HepG2 (cell line): Measurements from ENCODE around the gene AXIN1. TPM values are rescaled to one million over a fixed set of nuclear protein-coding genes. Genes with fewer than 3 reads are reported as not detected.

Source experiments
- CCAR2 ChIP-seq: fragments of 200-400 bp; formaldehyde crosslinking; optimal IDR thresholded peaks from 2 replicates; pipeline ENCODE3; 2018; ENCODE audit warnings: low read depth, mild to moderate bottlenecking, low read length, moderate library complexity
- EHMT2 ChIP-seq: fragments of 200-600 bp; sonication (generic); IDR thresholded peaks from 2 replicates; pipeline ENCODE4 v1.7.0; 2017; ENCODE audit warnings: antibody characterized with exemption, low read depth, low read length, borderline replicate concordance
- HES4 ChIP-seq: sonication (generic); formaldehyde crosslinking; IDR thresholded peaks from 2 replicates; pipeline ENCODE4 v1.9.0; 2021; ENCODE audit warnings: mild to moderate bottlenecking, missing genetic modification reagents, borderline replicate concordance
- MTA1 ChIP-seq: sonication (generic); formaldehyde crosslinking; IDR thresholded peaks from 2 replicates; pipeline ENCODE4 v1.4.0; 2020; ENCODE audit warnings: missing genetic modification reagents, mild to moderate bottlenecking, borderline replicate concordance
- ONECUT2 ChIP-seq: sonication (generic); formaldehyde crosslinking; IDR thresholded peaks from 2 replicates; pipeline ENCODE4 v1.4.0; 2020; ENCODE audit warnings: missing genetic modification reagents
- TERF1 ChIP-seq: sonication (generic); formaldehyde crosslinking; IDR thresholded peaks from 2 replicates; pipeline ENCODE4 v1.8.0; 2022; ENCODE audit warnings: mild to moderate bottlenecking, missing genetic modification reagents, moderate library complexity
- ZMYM2 ChIP-seq: sonication (generic); formaldehyde crosslinking; IDR thresholded peaks from 2 replicates; pipeline ENCODE4 v1.8.0; 2022; ENCODE audit warnings: mild to moderate bottlenecking, missing genetic modification reagents
- ZNF205 ChIP-seq: IDR thresholded peaks from 2 replicates; pipeline ENCODE4 v1.6.1; 2018; ENCODE audit warnings: missing biosample characterization, missing genetic modification reagents
- ZNF674 ChIP-seq: sonication (generic); formaldehyde crosslinking; IDR thresholded peaks from 2 replicates; pipeline ENCODE4 v1.5.0; 2020; ENCODE audit warnings: low read depth, mild to moderate bottlenecking, missing genetic modification reagents
- polyA plus RNA-seq, 8 experiments: library from polyadenylated mRNA; depleted of rRNA in 3 of 8; stranded (reverse) in 7 of 8; unstranded in 1 of 8; fragments of >200 nt; fragmentation: Illumina TruSeq in 4 of 8; extraction: Trizol in 4 of 8; gene quantifications; 2 replicates each; pipeline versions ENCODE4 v1.2.1 to v1.2.3, GENCODE V29; 2011 to 2016; ENCODE audit warnings: low read depth in 4 of 8, missing spikeins in 1 of 8, mixed read lengths in 1 of 8; ENCODE audit not compliant: insufficient read depth in 1 of 8
- total RNA-seq, 5 experiments: library from RNA; depleted of rRNA; stranded (reverse); fragments of >200 nt; fragmentation: Illumina TruSeq; extraction: Trizol; gene quantifications; 2 replicates each; pipeline ENCODE4 v1.2.3, GENCODE V29; 2016; ENCODE audit warnings: low read depth in 1 of 5
- TF ChIP-seq, protein P1 (sequence below): sonication (generic); formaldehyde crosslinking; IDR thresholded peaks from 2 replicates; pipeline ENCODE4 v1.4.0; 2020; ENCODE audit warnings: missing genetic modification reagents
- TF ChIP-seq, protein P2 (sequence below): sonication (generic); formaldehyde crosslinking; IDR thresholded peaks from 2 replicates; pipeline ENCODE4 v1.5.0; 2020; ENCODE audit warnings: mild to moderate bottlenecking, missing genetic modification reagents, borderline replicate concordance

Gene AXIN1
- total and polyA plus RNA-seq, 2 of the 13 experiments (the other 11 are each of a cell fraction or from before 2014, with no cell fraction given) = 24.0 to 26.0 TPM

DNA sequence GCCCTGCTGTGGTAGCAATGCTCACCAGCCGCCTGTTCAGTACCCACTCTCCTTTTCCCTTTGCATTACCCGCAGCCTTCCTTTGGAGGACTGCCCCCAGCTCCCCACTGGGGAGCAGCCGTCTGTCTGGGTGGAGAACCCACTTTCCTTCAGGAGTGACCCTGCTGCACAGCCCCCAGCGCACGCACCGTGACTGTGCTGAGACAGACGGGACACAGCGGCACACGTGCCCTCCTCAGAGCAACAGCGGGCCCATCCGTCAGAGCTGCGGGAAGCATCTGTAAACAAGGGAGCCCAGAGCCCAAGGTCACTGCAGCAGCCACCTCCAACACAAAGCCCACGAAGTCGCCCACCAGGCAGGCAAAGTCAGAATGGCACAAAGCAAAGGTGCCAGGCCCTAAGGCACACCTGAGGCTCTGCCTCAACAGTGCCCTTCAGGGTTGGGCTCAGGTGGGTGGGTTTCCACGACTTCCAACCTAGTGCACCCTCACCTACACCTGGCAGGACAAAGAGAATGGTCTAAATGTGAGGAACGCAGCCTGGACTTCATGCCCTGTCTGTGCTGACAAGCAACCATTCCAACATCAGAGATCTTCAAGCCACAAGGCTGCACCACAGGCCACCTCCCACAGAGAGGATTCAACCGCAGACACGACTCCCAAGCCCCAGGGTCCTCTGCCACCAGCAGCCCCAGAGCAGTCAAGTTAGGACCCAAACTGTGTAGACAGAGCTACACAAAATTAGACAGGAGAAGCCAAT is 9.9 kb downstream of the AXIN1 start (continued):
- TF ChIP-seq, protein P1, sequence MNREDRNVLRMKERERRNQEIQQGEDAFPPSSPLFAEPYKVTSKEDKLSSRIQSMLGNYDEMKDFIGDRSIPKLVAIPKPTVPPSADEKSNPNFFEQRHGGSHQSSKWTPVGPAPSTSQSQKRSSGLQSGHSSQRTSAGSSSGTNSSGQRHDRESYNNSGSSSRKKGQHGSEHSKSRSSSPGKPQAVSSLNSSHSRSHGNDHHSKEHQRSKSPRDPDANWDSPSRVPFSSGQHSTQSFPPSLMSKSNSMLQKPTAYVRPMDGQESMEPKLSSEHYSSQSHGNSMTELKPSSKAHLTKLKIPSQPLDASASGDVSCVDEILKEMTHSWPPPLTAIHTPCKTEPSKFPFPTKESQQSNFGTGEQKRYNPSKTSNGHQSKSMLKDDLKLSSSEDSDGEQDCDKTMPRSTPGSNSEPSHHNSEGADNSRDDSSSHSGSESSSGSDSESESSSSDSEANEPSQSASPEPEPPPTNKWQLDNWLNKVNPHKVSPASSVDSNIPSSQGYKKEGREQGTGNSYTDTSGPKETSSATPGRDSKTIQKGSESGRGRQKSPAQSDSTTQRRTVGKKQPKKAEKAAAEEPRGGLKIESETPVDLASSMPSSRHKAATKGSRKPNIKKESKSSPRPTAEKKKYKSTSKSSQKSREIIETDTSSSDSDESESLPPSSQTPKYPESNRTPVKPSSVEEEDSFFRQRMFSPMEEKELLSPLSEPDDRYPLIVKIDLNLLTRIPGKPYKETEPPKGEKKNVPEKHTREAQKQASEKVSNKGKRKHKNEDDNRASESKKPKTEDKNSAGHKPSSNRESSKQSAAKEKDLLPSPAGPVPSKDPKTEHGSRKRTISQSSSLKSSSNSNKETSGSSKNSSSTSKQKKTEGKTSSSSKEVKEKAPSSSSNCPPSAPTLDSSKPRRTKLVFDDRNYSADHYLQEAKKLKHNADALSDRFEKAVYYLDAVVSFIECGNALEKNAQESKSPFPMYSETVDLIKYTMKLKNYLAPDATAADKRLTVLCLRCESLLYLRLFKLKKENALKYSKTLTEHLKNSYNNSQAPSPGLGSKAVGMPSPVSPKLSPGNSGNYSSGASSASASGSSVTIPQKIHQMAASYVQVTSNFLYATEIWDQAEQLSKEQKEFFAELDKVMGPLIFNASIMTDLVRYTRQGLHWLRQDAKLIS (CRISPR knock-in tag) = peak; percentile 62; the same call in 1 of the 2 replicates
- TF ChIP-seq ONECUT2 (CRISPR knock-in tag) = no peak
- TF ChIP-seq ZNF674 (CRISPR knock-in tag) = no peak
- TF ChIP-seq HES4 (CRISPR knock-in tag) = no peak; the same call in 1 of the 2 replicates
- 0 out of 2 replicates have a peak, but pooled peaks have one; percentile 38 for TF ChIP-seq ZMYM2 (CRISPR knock-in tag)
- no peak for TF ChIP-seq TERF1 (CRISPR knock-in tag)
- no peak for TF ChIP-seq CCAR2
- TF ChIP-seq MTA1 (CRISPR knock-in tag) = peak; percentile 94
- TF ChIP-seq ZNF205 = no peak
- no peak for TF ChIP-seq EHMT2
- TF ChIP-seq, protein P2, sequence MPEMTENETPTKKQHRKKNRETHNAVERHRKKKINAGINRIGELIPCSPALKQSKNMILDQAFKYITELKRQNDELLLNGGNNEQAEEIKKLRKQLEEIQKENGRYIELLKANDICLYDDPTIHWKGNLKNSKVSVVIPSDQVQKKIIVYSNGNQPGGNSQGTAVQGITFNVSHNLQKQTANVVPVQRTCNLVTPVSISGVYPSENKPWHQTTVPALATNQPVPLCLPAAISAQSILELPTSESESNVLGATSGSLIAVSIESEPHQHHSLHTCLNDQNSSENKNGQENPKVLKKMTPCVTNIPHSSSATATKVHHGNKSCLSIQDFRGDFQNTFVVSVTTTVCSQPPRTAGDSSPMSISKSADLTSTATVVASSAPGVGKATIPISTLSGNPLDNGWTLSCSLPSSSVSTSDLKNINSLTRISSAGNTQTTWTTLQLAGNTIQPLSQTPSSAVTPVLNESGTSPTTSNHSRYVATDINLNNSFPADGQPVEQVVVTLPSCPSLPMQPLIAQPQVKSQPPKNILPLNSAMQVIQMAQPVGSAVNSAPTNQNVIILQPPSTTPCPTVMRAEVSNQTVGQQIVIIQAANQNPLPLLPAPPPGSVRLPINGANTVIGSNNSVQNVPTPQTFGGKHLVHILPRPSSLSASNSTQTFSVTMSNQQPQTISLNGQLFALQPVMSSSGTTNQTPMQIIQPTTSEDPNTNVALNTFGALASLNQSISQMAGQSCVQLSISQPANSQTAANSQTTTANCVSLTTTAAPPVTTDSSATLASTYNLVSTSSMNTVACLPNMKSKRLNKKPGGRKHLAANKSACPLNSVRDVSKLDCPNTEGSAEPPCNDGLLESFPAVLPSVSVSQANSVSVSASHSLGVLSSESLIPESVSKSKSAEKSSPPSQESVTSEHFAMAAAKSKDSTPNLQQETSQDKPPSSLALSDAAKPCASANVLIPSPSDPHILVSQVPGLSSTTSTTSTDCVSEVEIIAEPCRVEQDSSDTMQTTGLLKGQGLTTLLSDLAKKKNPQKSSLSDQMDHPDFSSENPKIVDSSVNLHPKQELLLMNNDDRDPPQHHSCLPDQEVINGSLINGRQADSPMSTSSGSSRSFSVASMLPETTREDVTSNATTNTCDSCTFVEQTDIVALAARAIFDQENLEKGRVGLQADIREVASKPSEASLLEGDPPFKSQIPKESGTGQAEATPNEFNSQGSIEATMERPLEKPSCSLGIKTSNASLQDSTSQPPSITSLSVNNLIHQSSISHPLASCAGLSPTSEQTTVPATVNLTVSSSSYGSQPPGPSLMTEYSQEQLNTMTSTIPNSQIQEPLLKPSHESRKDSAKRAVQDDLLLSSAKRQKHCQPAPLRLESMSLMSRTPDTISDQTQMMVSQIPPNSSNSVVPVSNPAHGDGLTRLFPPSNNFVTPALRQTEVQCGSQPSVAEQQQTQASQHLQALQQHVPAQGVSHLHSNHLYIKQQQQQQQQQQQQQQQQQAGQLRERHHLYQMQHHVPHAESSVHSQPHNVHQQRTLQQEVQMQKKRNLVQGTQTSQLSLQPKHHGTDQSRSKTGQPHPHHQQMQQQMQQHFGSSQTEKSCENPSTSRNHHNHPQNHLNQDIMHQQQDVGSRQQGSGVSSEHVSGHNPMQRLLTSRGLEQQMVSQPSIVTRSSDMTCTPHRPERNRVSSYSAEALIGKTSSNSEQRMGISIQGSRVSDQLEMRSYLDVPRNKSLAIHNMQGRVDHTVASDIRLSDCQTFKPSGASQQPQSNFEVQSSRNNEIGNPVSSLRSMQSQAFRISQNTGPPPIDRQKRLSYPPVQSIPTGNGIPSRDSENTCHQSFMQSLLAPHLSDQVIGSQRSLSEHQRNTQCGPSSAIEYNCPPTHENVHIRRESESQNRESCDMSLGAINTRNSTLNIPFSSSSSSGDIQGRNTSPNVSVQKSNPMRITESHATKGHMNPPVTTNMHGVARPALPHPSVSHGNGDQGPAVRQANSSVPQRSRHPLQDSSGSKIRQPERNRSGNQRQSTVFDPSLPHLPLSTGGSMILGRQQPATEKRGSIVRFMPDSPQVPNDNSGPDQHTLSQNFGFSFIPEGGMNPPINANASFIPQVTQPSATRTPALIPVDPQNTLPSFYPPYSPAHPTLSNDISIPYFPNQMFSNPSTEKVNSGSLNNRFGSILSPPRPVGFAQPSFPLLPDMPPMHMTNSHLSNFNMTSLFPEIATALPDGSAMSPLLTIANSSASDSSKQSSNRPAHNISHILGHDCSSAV (CRISPR knock-in tag) = no peak
